SK-N-SH (cell line): ENCODE measurements around the gene MT2A. TPM values are rescaled to one million over a fixed set of nuclear protein-coding genes. Genes with fewer than 3 reads are reported as not detected.

Source experiments
- CTCF ChIA-PET: fragments of 300-600, 350-600 bp; formaldehyde crosslinking; extraction: SDS; loops from one replicate; lab custom pipeline; 2021; lab: Yijun Ruan, JAX
- POLR2A ChIA-PET: fragments of 350-600 bp; sonication (Branson Sonifier 250); formaldehyde crosslinking; extraction: SDS; loops from one replicate; lab custom pipeline; 2020; ENCODE audit warnings: antibody characterized with exemption, inconsistent platforms; lab: Yijun Ruan, JAX
- DNase-seq: peaks from one replicate; pipeline ENCODE4 v3.0.0; 2012
- H2AFZ ChIP-seq: fragments of 200-600 bp; sonication (generic); 2 replicates; pipeline ENCODE4 v1.8.1; 2016; ENCODE audit warnings: antibody characterized with exemption, mild to moderate bottlenecking, low read depth
- H3F3A ChIP-seq: fragments of 200-600 bp; sonication (generic); replicated peaks from 2 replicates; pipeline ENCODE3; 2016; ENCODE audit warnings: antibody characterized with exemption, mild to moderate bottlenecking; ENCODE audit not compliant: insufficient read depth
- H3K27ac ChIP-seq, 2 experiments: fragments of 200-500 bp in 1 of 2; fragments of 200-600 bp in 1 of 2; sonication (Bioruptor generic) in 1 of 2; sonication (generic), shearing (Covaris generic) in 1 of 2; 2 replicates each; pipeline versions ENCODE4 v1.5.1 to v1.6.1; 2014 to 2016; ENCODE audit warnings: low read depth in 2 of 2, inconsistent platforms in 1 of 2, low read length in 1 of 2, mild to moderate bottlenecking in 1 of 2, mixed read lengths in 1 of 2
- H3K27me3 ChIP-seq: fragments of 200-600 bp; sonication (generic), shearing (Covaris generic); 2 replicates; pipeline ENCODE4 v1.6.1; 2016; ENCODE audit warnings: mixed run types; ENCODE audit not compliant: insufficient read depth
- H3K36me3 ChIP-seq, 2 experiments: fragments of 200-500 bp in 1 of 2; fragments of 200-600 bp in 1 of 2; sonication (Bioruptor generic) in 1 of 2; sonication (generic) in 1 of 2; replicated peaks in 1 of 2; 2 replicates each; pipeline versions ENCODE3 to v1.5.1; 2014 to 2016; ENCODE audit warnings: low read length in 1 of 2, mild to moderate bottlenecking in 1 of 2; ENCODE audit not compliant: insufficient read depth in 2 of 2, control insufficient read depth in 1 of 2
- H3K4me1 ChIP-seq, 2 experiments: fragments of 200-500 bp in 1 of 2; fragments of 200-600 bp in 1 of 2; sonication (Bioruptor generic) in 1 of 2; sonication (generic), shearing (Covaris generic) in 1 of 2; 2 replicates each; pipeline versions ENCODE4 v1.5.1 to v1.6.1; 2014 to 2016; ENCODE audit warnings: low read depth in 1 of 2, low read length in 1 of 2, mixed run types in 1 of 2; ENCODE audit not compliant: insufficient read depth in 2 of 2, control insufficient read depth in 1 of 2
- H3K4me2 ChIP-seq: fragments of 200-600 bp; sonication (generic), shearing (Covaris generic); 2 replicates; pipeline ENCODE4 v1.6.1; 2017; ENCODE audit warnings: mixed run types
- H3K4me3 ChIP-seq, 2 experiments: fragments of 200-500 bp in 1 of 2; fragments of 200-600 bp in 1 of 2; sonication (Bioruptor generic) in 1 of 2; sonication (generic), shearing (Covaris generic) in 1 of 2; 2 replicates each; pipeline versions ENCODE4 v1.5.1 to v1.8.1; 2014 to 2016; ENCODE audit warnings: low read depth in 2 of 2, inconsistent platforms in 1 of 2, low read length in 1 of 2, mild to moderate bottlenecking in 1 of 2, mixed read lengths in 1 of 2, moderate library complexity in 1 of 2
- H3K79me2 ChIP-seq: fragments of 200-600 bp; sonication (generic); 2 replicates; pipeline ENCODE4 v1.8.1; 2017; ENCODE audit warnings: mild to moderate bottlenecking; ENCODE audit not compliant: insufficient read depth
- H3K9ac ChIP-seq: fragments of 200-600 bp; sonication (generic); 2 replicates; pipeline ENCODE4 v1.6.1; 2017; ENCODE audit warnings: mixed run types
- H3K9me2 ChIP-seq: fragments of 200-600 bp; sonication (generic); 2 replicates; pipeline ENCODE4 v1.6.1; 2017; ENCODE audit warnings: mixed run types
- H3K9me3 ChIP-seq: fragments of 200-600 bp; sonication (generic); 2 replicates; pipeline ENCODE4 v1.6.1; 2017; ENCODE audit warnings: mixed run types, mild to moderate bottlenecking, moderate library complexity
- H4K20me1 ChIP-seq: fragments of 200-600 bp; sonication (generic); 2 replicates; pipeline ENCODE4 v1.6.1; 2017; ENCODE audit warnings: mild to moderate bottlenecking, mixed run types; ENCODE audit not compliant: insufficient read depth
- CTCF ChIP-seq: fragments of 200-600 bp; sonication (generic); IDR thresholded peaks from 2 replicates; pipeline ENCODE4 v1.6.1; 2017; ENCODE audit warnings: antibody characterized with exemption, mild to moderate bottlenecking, moderate library complexity
- ELF1 ChIP-seq: IDR thresholded peaks from 2 replicates; pipeline ENCODE4 v1.4.0; 2012
- EZH2phosphoT487 ChIP-seq: fragments of 200-600 bp; sonication (generic); IDR thresholded peaks from 2 replicates; pipeline ENCODE4 v1.6.1; 2017; ENCODE audit warnings: low read depth, mixed run types, mild to moderate bottlenecking, antibody characterized with exemption, moderate library complexity, borderline replicate concordance
- FOXJ3 ChIP-seq: sonication (generic); formaldehyde crosslinking; IDR thresholded peaks from 2 replicates; pipeline ENCODE4 v1.5.1; 2020; ENCODE audit warnings: mild to moderate bottlenecking, missing genetic modification reagents
- FOXM1 ChIP-seq: IDR thresholded peaks from 2 replicates; pipeline ENCODE4 v1.4.0; 2012; ENCODE audit warnings: low read depth, mild to moderate bottlenecking
- MAX ChIP-seq: IDR thresholded peaks from 2 replicates; pipeline ENCODE4 v1.4.0; 2012; ENCODE audit warnings: low read depth
- MXI1 ChIP-seq: IDR thresholded peaks from 2 replicates; pipeline ENCODE4 v1.6.1; 2012; ENCODE audit warnings: mild to moderate bottlenecking, low read depth, low read length, improper control_type of control experiment
- POLR2AphosphoS5 ChIP-seq: IDR thresholded peaks from 2 replicates; pipeline ENCODE4 v1.6.1; 2012; ENCODE audit warnings: low read depth, low read length
- RAD21 ChIP-seq: IDR thresholded peaks from 2 replicates; pipeline ENCODE4 v1.6.1; 2012; ENCODE audit warnings: mild to moderate bottlenecking, low read length
- RCOR1 ChIP-seq: fragments of 150-350 bp; IDR thresholded peaks from 2 replicates; pipeline ENCODE4 v1.6.1; 2017; ENCODE audit warnings: antibody characterized with exemption, low read length
- RXRA ChIP-seq: IDR thresholded peaks from 2 replicates; pipeline ENCODE4 v1.4.0; 2012; ENCODE audit warnings: low read depth, mild to moderate bottlenecking, borderline replicate concordance
- SMC3 ChIP-seq: IDR thresholded peaks from 2 replicates; pipeline ENCODE4 v1.6.1; 2012; ENCODE audit warnings: low read depth, low read length, improper control_type of control experiment
- TAF1 ChIP-seq: IDR thresholded peaks from 2 replicates; pipeline ENCODE4 v1.6.1; 2012; ENCODE audit warnings: low read depth, mild to moderate bottlenecking, low read length, moderate library complexity, borderline replicate concordance
- TEAD4 ChIP-seq: IDR thresholded peaks from 2 replicates; pipeline ENCODE4 v1.4.0; 2012; ENCODE audit warnings: mild to moderate bottlenecking, borderline replicate concordance; ENCODE audit not compliant: insufficient read depth
- USF1 ChIP-seq: IDR thresholded peaks from 2 replicates; pipeline ENCODE4 v1.4.0; 2012; ENCODE audit warnings: low read depth, borderline replicate concordance
- YY1 ChIP-seq: IDR thresholded peaks from 2 replicates; pipeline ENCODE4 v1.4.0; 2012; ENCODE audit warnings: low read depth, mild to moderate bottlenecking
- ZBTB33 ChIP-seq: IDR thresholded peaks from 2 replicates; pipeline ENCODE4 v1.4.0; 2012; ENCODE audit warnings: low read depth, borderline replicate concordance
- WGBS: methylation state at CpG from one replicate; pipeline ENCODE4 v1.1.6; 2017; ENCODE audit warnings: low lambda C conversion rate; 5-methylcytosine and 5-hydroxymethylcytosine counted together
- polyA plus RNA-seq, 3 experiments: library from polyadenylated mRNA; depleted of rRNA; stranded (reverse); fragments of >200 nt; gene quantifications; 2 replicates each; pipeline ENCODE4 v1.2.3, GENCODE V29; 2012

Gene MT2A
- polyA plus RNA-seq, 1 of the 3 experiments (the other 2 are of a cell fraction), result 133 TPM

GRCh38 chr16:56653218-56653617 lies 44.8 kb downstream of the MT2A start:
- TF ChIP-seq EZH2phosphoT487 (no peak), USF1 (no peak), ELF1 (no peak), MXI1 (no peak), FOXJ3 (CRISPR knock-in tag) (no peak), ZBTB33 (no peak), POLR2AphosphoS5 (no peak), SMC3 (no peak)
- H3K36me3 ChIP-seq, result no peaks in the 10 kb centered on the region
- DNase-seq, result no peak
- peaks cover 0 to 13% of the 10 kb centered on the region in 2 experiments; a peak in 2 of 4 replicates for H3K4me1 ChIP-seq
- no peaks in the 10 kb centered on the region for H3K9me3 ChIP-seq
- H3K9me2 ChIP-seq, result no peaks in the 10 kb centered on the region
- no peak overlapping the region for H2AFZ ChIP-seq
- no peak overlapping the region for H3K4me3 ChIP-seq
- 79% methylated on average over 7 of the region's 7 CpGs for WGBS
- no peaks in the 10 kb centered on the region for H3K79me2 ChIP-seq
- no peak overlapping the region for H3K9ac ChIP-seq
- ChIA-PET POLR2A (no interaction called here), CTCF (interaction anchor here (1.3 kb wide), 1 partner anchor 140 kb away, joined by 3 read pairs; no protein-coding TSS in a partner anchor)
- H4K20me1 ChIP-seq, result no peaks in the 10 kb centered on the region
- H3K27ac ChIP-seq, result no peak overlapping the region
- no peak overlapping the region for H3K4me2 ChIP-seq
- H3F3A ChIP-seq, result no peaks in the 10 kb centered on the region
- peaks cover 2% of the 10 kb centered on the region; the same call in 1 of the 2 replicates for H3K27me3 ChIP-seq

- H3K9me3 ChIP-seq, result no peaks in the 10 kb centered on the region
- H3K9me2 ChIP-seq, result no peaks in the 10 kb centered on the region
- no peaks in the 10 kb centered on the region for H3F3A ChIP-seq
- H4K20me1 ChIP-seq, result no peaks in the 10 kb centered on the region
- H3K36me3 ChIP-seq, result no peaks in the 10 kb centered on the region
- H3K27me3 ChIP-seq, result peaks cover 16% of the 10 kb centered on the region; the same call in 1 of the 2 replicates
- H3K9ac ChIP-seq, result peak within 1 kb of the TSS; percentile 8; the same call in 1 of the 2 replicates
- peaks cover 0 to 8% of the 10 kb centered on the region in 2 experiments; a peak in 1 of 4 replicates for H3K4me1 ChIP-seq
- H3K4me2 ChIP-seq, result peak within 1 kb of the TSS; percentile 80
- peak within 1 kb of the TSS; percentile 65; the same call in 1 of the 2 replicates for H2AFZ ChIP-seq
- ChIA-PET POLR2A (no interaction called here), CTCF (no interaction called here)
- H3K79me2 ChIP-seq, result no peaks in the 10 kb centered on the region
- peak within 1 kb of the TSS; percentile 53 to 56 for H3K4me3 ChIP-seq
- H3K27ac ChIP-seq, result no peak within 1 kb of the TSS
- TF ChIP-seq FOXJ3 (CRISPR knock-in tag) (no peak), YY1 (no peak), ELF1 (no peak), FOXM1 (no peak), RAD21 (no peak), POLR2AphosphoS5 (no peak), RCOR1 (no peak), TEAD4 (no peak), RXRA (no peak), CTCF (no peak), MXI1 (peak; percentile 51; the same call in 1 of the 2 replicates), TAF1 (peak; percentile 17; the same call in 1 of the 2 replicates), MAX (no peak), ZBTB33 (no peak)
- peak; percentile 86 for DNase-seq
- WGBS, result 20% methylated on average over 16 of the region's 46 CpGs
These were observed 49.4 kb downstream of the MT2A start, which contains the start of gene MT1F for GRCh38 chr16:56657555-56658326. Gene MT1F (plus strand): TSS chr16:56657959. CDS start chr16:56658059, 100 bp downstream.
